Measurements from ENCODE around the gene SIGLECL1.
"Not testable (repeated sequence)": the region's sequence is repeated elsewhere in the genome, so short reads cannot be mapped to it uniquely, and the experiment has no call there.

The SIGLECL1 gene

DNA sequence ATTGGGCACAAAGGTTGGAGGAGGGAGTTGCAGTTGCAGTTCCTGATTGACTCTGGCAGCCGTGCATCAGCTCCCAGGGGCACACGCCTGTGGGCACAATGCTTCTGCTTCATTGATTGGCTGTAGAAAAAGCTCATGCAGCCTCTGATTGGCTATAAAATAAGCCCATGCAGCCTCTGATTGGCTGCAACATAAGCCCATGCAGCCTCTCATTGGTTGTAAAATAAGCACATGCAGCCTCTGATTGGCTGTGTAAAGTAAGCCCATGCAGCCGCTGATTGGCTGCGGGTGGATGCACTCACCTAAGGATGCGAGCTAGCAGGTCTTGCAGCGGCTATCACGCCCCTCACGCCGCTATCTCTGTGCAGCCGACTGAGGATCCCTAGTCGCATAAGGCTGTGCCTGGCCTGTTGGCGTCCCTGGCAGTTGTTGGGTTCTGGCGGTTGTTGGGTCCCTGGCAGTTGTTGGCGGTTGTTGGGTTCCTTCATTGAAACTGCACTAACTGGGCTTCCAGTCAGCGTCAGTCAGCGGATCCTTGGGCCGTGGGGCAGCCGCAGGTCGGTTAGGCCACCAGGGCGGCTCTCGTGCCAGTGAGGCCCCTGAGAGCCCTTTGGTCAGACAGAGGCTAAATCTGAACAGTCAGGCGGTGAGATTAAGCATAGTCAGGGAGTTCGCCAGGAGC, at the start of gene SIGLECL1:
SIGLECL1 (plus strand) TSS at position 295 of the 682 bp plus-strand sequence. CDS start 12,993 bp downstream, outside the sequence.
- DNase-seq (ENCODE audit: low spot score), result no peak

DNA sequence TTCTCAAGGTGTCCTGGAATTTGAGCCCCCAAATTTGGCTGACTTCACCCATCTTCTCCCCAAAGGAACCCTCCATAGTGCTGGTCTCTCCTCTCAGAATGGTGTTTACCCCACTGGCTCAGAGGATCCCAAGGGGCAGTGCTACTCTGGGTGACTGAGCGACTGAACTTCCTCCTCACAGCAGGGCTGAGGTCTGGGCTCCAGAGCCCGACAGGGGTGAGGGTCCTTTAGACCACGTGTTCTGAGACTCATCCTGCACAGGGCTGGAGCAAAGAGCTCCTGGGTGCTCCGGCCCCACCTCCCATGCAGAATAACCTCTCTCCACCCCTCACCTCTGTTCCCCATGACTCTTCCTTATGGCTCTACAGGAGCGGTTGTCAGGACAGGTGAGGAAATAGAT, 49.2 kb upstream of the SIGLECL1 start:
- DNase-seq (ENCODE audit: low spot score), result no peak

DNA sequence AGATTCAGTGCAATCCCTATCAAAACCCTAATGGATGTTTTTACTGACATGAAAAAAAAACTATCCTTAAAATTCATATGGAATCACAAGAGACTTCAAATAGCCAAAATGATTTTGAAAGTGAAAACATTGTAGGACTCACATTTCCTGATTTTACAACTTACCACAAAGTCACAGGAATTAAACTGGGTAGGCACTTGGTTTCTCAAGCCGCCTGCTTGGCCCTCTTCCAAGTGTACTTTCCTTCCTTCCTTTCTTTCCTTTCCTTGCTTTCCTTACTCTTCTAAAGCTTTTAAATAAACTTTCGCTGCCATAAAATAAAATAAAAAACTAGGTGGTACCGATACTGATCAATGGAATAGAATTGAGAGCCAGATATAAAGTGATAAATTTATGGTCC, 47.0 kb upstream of the SIGLECL1 start:
- DNase-seq (ENCODE audit: low spot score), result no peak

DNA sequence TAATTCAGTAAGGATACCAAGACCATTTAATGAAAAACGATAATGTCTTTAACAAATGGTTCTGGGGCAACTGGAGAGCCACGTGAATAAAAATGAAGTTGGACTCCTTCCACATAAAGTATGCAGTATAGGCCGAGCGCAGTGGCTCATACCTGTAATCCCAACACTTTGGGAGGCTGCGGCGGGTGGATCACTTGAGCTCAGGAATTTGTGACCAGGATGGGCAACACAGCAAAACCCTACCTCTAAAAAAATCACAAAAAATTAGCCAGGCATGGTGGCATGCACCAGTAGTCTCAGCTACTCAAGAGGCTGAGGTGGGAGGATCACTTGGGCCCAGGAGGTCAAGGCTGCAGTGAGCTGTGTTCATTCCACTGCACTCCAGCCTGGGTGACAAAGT, 46.6 kb upstream of the SIGLECL1 start:
- DNase-seq (ENCODE audit: low spot score), result no peak

DNA sequence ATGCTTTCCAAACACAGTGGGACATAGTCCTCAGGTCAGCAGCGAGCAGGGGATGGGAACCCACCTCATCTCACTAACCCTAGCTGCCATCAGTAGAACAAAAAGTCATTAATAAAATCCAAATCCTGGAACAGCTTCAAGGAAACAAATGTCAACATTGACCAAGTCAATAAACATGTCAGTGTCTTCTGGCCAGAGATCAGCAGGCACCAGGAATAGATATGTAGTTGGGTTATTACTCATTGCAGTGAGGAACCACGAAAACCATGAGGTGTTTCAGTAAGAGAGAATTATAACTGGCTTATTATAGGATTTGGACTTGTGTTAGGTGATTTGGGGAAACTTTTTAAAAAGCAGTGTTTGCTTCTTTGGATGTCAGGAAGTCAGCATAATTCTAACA, 43.1 kb upstream of the SIGLECL1 start:
- DNase-seq (ENCODE audit: low spot score), result no peak

DNA sequence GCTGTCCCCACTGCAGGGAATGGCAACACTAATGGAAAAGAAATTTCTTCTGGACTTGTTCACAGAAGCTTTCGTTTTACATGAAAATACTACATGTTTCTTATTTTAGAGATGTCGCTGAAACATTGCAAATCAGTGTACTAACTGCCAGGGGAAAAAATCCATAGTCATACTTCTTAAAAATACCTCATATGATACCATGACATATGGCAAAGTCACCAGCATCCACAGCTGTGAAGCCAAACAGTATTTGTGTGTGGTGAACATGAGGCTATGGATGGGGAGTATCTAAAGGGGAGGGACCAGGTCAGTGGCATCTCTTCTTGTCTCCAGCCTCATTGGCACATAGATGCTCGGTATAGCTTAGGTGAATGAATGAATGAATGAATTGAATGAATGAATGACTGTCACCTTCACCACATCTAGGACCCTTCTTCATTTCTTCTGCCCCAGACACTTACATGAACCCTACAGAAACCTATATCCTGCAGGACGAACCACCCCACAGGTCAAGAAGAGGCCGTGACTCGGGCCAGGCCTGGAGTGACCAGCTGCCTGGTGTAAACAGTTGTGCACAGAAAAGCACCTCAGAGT, 40.6 kb upstream of the SIGLECL1 start:
- DNase-seq (ENCODE audit: low spot score), result no peak

DNA sequence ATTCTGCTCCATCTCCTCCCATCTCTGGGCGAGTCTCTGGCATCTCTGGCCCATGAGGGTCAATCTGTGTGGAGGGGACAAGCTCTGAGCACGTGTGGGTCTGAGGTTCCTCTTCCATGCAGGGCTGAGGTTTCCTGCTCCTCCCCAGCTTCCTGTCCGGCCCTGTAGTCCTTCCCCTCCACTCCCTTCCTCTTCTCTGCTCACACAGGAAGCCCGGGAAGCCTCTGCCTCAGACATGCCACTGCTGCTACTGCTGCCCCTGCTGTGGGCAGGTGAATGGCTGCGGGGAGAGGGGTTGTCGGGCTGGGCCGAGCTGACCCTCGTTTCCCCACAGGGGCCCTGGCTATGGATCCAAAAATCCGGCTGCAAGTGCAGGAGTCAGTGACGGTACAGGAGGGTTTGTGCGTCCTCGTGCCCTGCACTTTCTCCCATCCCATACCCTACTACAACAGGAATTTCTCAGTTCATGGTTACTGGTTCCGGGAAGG, 40.0 kb upstream of the SIGLECL1 start:
- DNase-seq (ENCODE audit: low spot score), result not testable (repeated sequence)

DNA sequence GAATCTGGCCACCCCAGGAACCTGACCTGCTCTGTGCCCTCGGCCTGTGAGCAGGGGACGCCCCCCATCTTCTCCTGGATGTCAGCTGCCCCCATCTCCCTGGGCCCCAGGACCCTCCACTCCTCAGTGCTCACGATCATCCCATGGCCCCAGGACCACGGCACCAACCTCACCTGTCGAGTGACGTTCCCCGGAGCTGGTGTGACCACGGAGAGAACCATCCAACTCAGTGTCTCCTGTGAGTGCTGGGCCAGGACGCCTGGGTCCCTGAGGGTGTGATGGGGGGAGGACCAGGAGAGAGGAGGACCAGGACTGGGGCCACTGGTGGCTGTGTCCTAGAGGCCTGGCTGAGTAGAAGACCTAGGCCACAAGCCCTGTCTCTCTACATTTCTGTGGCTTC, 39.0 kb upstream of the SIGLECL1 start:
- DNase-seq (ENCODE audit: low spot score), result no peak

DNA sequence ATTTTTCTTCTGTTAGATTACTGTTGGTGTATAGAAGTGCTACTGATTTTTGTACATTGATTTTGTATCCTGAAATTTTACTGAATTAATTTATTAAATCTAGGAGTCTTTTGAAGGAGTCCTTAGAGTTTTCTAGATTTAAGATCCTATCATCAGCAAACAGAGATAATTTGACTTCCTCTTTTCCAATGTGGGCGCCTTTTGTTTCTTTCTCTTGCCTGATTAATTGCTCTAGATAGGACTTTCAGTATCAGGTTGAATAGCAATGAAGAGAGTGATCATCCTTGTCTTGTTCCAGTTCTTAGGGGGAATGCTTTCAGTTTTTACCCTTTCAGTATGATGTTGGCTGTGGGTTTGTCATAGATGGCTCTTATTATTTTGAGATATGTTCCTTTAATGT, 31.6 kb upstream of the SIGLECL1 start:
- DNase-seq (ENCODE audit: low spot score), result no peak

DNA sequence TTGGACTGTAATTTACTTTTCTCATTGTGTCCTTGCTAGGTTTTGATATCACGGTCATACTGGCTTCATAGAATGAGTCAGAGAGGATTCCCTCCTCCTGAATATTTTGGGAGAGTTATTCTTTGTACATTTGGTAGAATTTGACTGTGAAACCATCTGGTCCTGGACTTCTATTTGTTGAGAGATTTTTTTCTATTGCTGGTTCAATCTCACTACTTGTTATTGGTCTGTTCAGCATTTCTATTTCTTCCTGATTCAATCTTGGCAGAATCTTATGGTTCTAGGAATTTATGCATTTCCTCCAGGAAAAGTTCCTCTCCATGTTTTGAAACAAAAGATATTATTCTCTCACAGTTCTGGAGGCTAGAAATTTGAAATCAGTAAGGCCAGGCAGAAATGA, 30.9 kb upstream of the SIGLECL1 start:
- no peak for DNase-seq (ENCODE audit: low spot score)

DNA sequence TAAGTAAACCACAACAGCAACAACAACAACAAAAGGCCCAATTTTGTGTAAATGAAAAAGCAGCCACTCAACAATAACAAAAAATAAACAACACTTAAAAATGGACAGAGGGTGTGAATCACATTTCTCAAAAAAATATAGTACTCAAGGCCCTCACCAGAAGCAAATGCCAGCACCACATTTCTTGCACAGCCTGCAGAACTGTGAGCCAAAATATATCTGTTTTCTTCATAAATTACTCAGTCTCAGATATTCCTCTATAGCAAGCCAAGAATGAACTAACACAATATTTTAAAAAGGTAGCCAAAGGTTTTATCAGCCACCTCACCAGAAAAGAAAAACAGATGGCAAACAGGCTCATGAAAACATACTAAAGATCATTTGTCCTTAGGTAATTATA, 29.9 kb upstream of the SIGLECL1 start:
- no peak for DNase-seq (ENCODE audit: low spot score)

DNA sequence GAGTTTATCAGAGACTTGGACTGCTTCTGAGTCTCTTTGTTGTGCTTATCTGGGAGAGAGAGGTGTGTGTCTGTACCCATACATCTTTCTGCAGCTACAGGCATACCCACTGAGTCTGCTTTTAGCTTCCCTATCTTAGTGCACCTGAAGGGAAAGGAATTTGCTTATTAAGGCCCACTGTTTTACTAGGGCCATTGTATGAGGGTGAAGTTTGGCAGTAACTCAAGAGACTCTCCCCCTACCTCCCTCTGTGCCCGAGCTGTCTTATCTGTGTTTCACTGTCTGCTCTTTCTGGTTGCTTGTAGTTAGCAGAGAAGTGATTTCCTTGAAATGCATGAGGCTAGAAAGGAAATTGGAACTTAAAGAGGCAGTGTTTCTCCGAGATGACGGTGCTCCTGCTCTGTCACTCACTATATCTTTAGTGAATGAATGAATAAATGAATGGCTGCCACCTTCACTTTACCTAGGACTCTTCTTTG, 26.7 kb upstream of the SIGLECL1 start:
- DNase-seq (ENCODE audit: low spot score), result no peak

DNA sequence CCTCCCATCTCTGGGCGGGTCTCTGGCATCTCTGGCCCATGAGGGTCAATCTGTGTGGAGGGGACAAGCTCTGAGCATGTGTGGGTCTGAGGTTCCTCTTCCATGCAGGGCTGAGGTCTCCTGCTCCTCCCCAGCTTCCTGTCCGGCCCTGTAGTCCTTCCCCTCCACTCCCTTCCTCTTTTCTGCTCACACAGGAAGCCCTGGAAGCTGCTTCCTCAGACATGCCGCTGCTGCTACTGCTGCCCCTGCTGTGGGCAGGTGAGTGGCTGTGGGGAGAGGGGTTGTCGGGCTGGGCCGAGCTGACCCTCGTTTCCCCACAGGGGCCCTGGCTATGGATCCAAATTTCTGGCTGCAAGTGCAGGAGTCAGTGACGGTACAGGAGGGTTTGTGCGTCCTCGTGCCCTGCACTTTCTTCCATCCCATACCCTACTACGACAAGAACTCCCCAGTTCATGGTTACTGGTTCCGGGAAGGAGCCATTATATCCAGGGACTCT, 25.9 kb upstream of the SIGLECL1 start, which contains the start of gene CD33:
CD33 (plus strand) TSS at position 183 of the 496 bp plus-strand sequence; CDS start at position 222, 39 bp downstream.
- DNase-seq (ENCODE audit: low spot score), result not testable (repeated sequence)

DNA sequence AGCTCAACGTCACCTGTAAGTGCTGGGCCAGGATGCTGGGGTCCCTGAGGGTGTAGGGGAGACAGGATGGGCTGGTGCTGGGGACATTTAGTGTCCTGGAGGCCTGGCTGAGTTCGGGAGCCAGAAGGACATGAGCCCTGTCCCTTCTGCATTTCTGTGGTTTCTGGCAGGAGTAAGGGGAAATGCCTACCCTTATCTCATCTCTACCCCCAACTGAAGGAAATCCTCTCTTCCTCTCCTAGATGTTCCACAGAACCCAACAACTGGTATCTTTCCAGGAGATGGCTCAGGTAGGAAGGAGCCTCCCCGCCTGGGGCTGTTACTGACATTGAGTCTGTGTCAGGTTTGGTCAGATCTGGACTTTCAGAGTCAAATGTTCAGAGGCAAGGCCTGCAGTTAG, 24.8 kb upstream of the SIGLECL1 start:
- no peak for DNase-seq (ENCODE audit: low spot score)

DNA sequence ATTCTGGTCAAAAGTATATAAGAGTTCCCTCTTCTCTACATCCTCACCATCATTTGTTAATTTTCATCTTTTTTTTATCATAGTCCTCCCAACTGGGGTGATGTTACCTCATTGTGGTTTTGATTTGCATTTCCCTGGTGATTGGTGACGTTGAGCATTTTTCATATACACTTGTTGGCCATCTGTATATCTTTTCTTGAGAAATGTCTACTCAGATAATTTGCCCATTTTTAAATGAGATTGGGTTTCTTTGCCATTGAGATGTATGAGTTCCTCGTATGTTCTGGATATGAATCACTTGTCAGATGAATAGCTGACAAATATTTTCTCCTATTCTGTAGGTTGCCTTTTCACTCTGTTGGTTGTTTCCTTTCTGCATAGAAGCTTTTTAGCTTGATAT, 23.6 kb upstream of the SIGLECL1 start:
- DNase-seq (ENCODE audit: low spot score), result no peak

DNA sequence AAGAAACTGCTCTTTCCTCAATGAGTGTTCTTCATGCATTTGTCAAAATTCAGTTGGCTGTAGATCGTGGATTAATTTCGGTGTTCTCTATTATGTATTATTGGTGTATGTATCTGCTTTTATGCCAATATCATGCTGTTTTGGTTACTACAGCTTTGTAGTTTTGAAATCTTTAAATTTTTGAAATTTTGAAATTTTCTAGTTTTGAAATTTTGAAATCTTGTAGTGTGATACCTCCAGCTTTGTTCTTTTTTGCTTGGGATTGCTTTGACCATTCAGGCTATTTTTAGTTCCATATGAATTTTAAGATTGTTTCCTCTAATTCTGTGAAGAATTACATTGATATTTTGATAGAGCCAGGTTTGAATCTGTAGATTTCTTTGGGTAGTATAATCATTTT, 22.9 kb upstream of the SIGLECL1 start:
- DNase-seq (ENCODE audit: low spot score), result no peak

DNA sequence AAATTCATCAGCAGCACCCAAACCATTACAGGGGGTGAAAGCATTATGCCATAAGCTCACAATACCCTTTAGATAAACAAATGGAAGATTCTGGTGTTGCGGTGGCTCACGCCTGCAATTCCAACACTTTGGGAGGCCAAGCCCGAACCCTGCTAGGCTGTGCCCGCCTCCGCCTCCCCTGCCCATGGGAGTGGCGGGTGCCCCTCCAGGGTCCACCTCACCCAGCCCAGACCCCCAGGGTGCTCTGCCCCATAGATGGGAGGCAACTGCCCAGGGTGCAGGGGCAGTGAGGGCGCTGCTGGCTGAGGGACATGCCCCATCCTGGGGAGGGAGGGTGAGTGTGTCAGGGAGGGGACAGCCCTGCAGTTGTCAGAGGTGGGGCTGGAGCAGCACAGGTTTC, 10.0 kb upstream of the SIGLECL1 start:
- no peak for DNase-seq (ENCODE audit: low spot score)

DNA sequence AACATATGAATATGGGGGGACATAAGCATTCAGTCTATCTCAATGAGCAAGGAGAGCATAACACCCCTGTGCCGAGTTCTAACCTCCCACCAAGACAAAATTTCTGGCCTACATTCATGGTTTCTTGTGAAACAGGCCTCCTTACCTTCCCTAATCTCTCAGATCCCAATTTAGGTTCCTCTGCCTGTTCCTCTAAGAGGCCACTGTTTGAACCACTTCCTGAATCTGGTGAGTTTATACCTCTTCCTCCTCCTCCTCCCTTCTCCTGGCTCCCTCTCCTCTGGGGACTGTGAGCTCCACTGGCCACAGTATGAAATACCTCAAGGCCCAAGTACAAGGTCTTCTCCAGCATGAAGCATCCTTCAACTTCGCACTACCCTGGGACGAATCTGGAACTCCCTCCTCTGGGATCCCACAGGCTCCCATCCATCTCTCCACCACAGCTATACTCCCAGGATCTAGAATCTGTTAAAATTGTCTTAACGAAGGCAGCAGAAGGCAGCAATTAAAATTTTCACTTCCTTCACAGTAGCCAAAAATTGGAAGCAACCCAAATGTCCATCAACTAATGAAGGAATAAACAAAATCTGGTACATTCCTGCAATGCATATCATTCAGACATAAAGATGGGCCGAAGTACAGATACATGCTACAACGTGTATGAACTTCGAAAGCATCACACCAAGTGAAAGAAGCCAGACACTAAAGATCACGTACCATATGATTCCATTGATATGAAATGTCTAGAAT, 7.8 kb upstream of the SIGLECL1 start:
- DNase-seq (ENCODE audit: low spot score), result no peak

DNA sequence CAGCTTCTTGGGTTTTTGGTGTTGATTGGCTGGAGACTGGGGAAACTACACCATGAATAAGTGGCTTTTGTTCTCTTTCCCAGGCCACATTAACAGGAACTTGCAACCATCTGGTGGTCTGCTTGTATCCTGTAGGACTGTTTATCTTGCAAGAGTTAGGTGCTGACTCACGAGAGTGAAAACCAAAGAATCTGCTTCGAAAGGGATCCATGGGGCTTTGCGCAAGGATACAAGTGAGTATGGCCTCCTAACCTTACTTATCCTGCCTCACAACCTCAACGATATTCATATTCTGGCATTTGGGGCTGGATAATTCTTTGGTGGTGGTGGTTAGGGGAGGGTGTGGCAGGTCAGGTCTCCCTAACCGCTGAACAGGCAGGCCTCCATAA, 4.7 kb upstream of the SIGLECL1 start:
- DNase-seq (ENCODE audit: low spot score), result no peak

DNA sequence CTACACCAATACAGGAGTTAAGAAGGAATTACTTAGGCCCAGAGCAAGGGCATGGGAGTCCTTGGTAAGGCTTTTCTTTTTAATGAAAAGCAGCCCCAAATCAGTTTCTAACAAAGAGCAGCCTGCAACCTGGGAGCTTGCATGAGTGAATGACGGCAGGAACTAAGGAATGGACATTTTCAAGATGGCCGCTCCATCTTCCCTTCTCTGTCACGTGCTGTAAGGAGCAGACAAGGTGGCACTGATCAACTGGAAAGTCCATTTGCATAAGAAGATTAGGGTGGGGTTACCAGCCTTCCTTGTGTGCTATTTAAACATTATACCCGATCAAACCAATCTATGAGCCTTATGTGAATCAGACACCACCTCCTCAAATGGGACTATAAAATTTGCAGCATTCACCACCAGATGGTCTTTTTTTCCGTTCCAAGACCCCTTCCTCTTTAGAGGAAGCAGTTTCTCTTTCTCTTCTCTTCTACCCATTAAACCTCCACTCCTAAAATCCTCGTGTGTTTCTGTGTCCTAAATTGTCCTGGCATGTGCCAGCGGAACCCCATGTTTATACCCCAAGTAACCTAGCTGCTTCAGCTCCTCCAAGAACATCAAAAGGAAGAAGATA, 2.8 kb upstream of the SIGLECL1 start:
- DNase-seq (ENCODE audit: low spot score), result no peak

DNA sequence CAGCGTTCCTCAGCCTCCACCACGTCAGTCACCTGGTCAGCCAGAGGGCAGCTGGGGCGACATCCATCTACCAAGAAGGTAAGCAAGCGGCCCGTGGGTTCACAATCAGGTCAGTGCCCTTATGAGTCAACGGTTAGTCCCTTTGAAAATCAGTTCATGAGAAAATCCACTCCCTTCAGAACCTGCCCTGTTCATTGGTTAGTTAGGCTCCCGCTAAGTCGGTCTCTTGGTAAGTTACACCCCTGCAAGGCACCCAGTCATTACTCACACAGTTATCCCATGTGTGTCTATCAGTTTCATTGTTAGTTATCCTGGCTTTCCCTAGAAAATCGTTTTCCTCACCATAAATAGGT, 564 bp downstream of the SIGLECL1 start:
- DNase-seq (ENCODE audit: low spot score), result no peak

DNA sequence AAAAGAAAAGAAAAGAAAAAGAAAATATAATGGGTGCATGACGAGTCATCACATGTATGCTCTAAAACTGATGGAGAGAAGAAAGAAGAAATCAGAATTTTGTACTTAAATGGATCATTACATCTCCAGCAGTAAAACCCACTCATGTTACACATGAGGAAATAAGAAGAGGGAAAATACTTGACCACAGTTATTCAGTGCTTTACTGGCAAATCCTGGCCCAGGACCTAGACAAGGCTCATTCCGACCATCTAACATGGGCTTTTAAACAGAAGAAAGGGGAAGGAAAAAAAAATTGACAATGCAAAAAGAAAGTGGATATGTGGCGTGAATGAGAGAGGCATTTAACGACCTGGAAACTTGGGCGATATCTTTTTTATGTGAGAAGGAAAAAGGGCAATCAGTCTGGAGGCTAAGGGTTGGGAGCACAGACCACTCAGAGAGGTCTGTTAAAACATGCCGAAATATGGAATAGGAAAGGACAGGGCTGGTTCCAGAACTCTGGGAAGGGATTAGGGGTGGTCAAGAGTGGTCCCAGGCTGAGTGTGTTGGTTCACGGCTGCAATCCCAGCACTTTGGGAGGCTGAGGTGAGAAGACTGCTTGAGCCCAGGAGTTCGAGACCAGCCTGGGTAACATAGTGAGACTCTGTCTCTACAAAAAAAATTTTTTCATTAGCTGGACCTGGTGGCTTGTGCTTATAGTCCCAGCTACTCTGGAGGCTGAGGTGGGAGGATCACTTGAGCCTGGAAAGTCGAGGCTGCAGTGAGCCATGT, 1.6 kb downstream of the SIGLECL1 start:
- DNase-seq (ENCODE audit: low spot score), result no peak
